Esophagus squamous epithelium (tissue), 5 donors: ENCODE results near the gene ERCC6L2. TPM values are rescaled to one million over a fixed set of nuclear protein-coding genes. Genes with fewer than 3 reads are reported as not detected.

Experiments used
- DNase-seq: peaks from one replicate; lab custom pipeline; 2025; lab: John Stamatoyannopoulos, UW
- H3K27ac ChIP-seq, 4 donors: fragments of 200-600 bp; sonication (generic); one replicate each; pipeline ENCODE4 v1.5.1; 2016 to 2019; ENCODE audit warnings: mild to moderate bottlenecking in 1 of 4
- H3K27me3 ChIP-seq, 4 donors: fragments of 200-600 bp; sonication (generic); 1 replicate in 3 of 4; 2 replicates in 1 of 4; pipeline versions ENCODE4 v1.5.1 to v1.6.0; 2017 to 2021; ENCODE audit warnings: antibody characterized with exemption in 1 of 4
- H3K36me3 ChIP-seq, 3 donors: fragments of 200-600 bp; sonication (generic); one replicate each; pipeline ENCODE4 v1.5.1; 2016 to 2019
- H3K4me1 ChIP-seq, 3 donors: fragments of 200-600 bp; sonication (generic); one replicate each; pipeline ENCODE4 v1.5.1; 2017 to 2019
- H3K4me3 ChIP-seq, 4 donors: fragments of 200-600 bp; sonication (generic); 1 replicate in 3 of 4; 2 replicates in 1 of 4; pipeline ENCODE4 v1.5.1; 2016 to 2019; ENCODE audit warnings: mild to moderate bottlenecking in 2 of 4, moderate library complexity in 1 of 4
- H3K9me3 ChIP-seq, 3 donors: fragments of 200-600 bp; sonication (generic); one replicate each; pipeline ENCODE4 v1.5.1; 2016 to 2019
- CTCF ChIP-seq, 6 experiments: fragments of 450-650 bp in 4 of 6; fragments of 200-600 bp in 2 of 6; sonication (generic) in 2 of 6; IDR thresholded peaks; one replicate each; pipeline ENCODE4 v1.5.1; 2016 to 2019; ENCODE audit warnings: antibody characterized with exemption in 6 of 6, mild to moderate bottlenecking in 4 of 6, moderate library complexity in 4 of 6
- POLR2A ChIP-seq, 4 donors: fragments of 450-650 bp; IDR thresholded peaks; one replicate each; pipeline ENCODE4 v1.6.1; 2017; ENCODE audit warnings: antibody characterized with exemption in 4 of 4, mild to moderate bottlenecking in 4 of 4, moderate library complexity in 3 of 4
- WGBS, 2 donors: methylation state at CpG; one replicate each; pipeline ENCODE4 v1.1.5; 2018; 5-methylcytosine and 5-hydroxymethylcytosine counted together
- intact Hi-C: fragments of 100-400 bp; cut with DNase I; formaldehyde crosslinking; loops from one replicate; pipeline ENCODE4 v1.15.0; 2022
- total RNA-seq, 4 donors: library from RNA; depleted of rRNA; stranded (reverse); fragments of >200 nt; gene quantifications; one replicate each; pipeline ENCODE4 v1.1.0, GENCODE V29; 2016
- donor health status: DM: yes; HTN: yes; CAD: no.

The ERCC6L2 gene
- total RNA-seq, 4 donors from 2014 or later: 32.7 to 70.8 (median 34.0) TPM

GRCh38 chr9:95864852-95865580 is 10.5 kb upstream of the ERCC6L2 start:
- H3K27me3 ChIP-seq: no peaks in the 10 kb centered on the region
- no peak overlapping the region for H3K27ac ChIP-seq
- 80 to 87% methylated on average over 3 of the region's 3 CpGs for WGBS, 2 donors
- no peaks in the 10 kb centered on the region for H3K4me1 ChIP-seq
- H3K4me3 ChIP-seq: no peak overlapping the region
- no peaks in the 10 kb centered on the region for H3K36me3 ChIP-seq
- intact Hi-C loops: no loop called here
- peaks cover 0 to 13% (median 7%) of the 10 kb centered on the region in 3 donors for H3K9me3 ChIP-seq
- TF ChIP-seq CTCF (IDR thresholded peaks at IDR 0.05) (no peak), POLR2A (IDR thresholded peaks at IDR 0.05) (no peak)
- DNase-seq: no peak

- DNase-seq: no peak
- H3K36me3 ChIP-seq: peaks cover 0 to 27% (median 0%) of the 10 kb centered on the region in 3 donors
- peaks cover 0 to 18% (median 6%) of the 10 kb centered on the region in 3 donors for H3K4me1 ChIP-seq
- intact Hi-C loops: no loop called here
- no peak overlapping the region for H3K4me3 ChIP-seq
- peaks cover 0 to 5% (median 0%) of the 10 kb centered on the region in 3 donors for H3K9me3 ChIP-seq
- H3K27me3 ChIP-seq: no peaks in the 10 kb centered on the region
- no peak overlapping the region for H3K27ac ChIP-seq
- no peak for TF ChIP-seq CTCF (IDR thresholded peaks at IDR 0.05)
- TF ChIP-seq POLR2A (IDR thresholded peaks at IDR 0.05): no peak
- WGBS, 2 donors: 69 to 75% methylated on average over 1 of the region's 1 CpG
Measured at GRCh38 chr9:95870352-95870751, 5.1 kb upstream of the ERCC6L2 start.

GRCh38 chr9:95870906-95871305 is 4.6 kb upstream of the ERCC6L2 start:
- no peak for DNase-seq
- no peak overlapping the region for H3K4me3 ChIP-seq
- no peak overlapping the region for H3K27ac ChIP-seq
- intact Hi-C loops: no loop called here
- TF ChIP-seq POLR2A (IDR thresholded peaks at IDR 0.05): no peak
- no peak for TF ChIP-seq CTCF (IDR thresholded peaks at IDR 0.05)
- H3K27me3 ChIP-seq: no peaks in the 10 kb centered on the region
- H3K9me3 ChIP-seq: peaks cover 0 to 5% (median 0%) of the 10 kb centered on the region in 3 donors
- WGBS, 2 donors: 82 to 83% methylated on average over 1 of the region's 1 CpG
- H3K4me1 ChIP-seq: peaks cover 0 to 18% (median 6%) of the 10 kb centered on the region in 3 donors
- peaks cover 0 to 27% (median 0%) of the 10 kb centered on the region in 3 donors for H3K36me3 ChIP-seq

- intact Hi-C loops: no loop called here
- Histone ChIP-seq H3K9me3 (peaks cover 0 to 5% (median 0%) of the 10 kb centered on the region in 3 donors), H3K27ac (no peak overlapping the region), H3K36me3 (peaks cover 0 to 27% (median 0%) of the 10 kb centered on the region in 3 donors), H3K27me3 (no peaks in the 10 kb centered on the region), H3K4me1 (peaks cover 0 to 20% (median 6%) of the 10 kb centered on the region in 3 donors), H3K4me3 (no peak overlapping the region)
- TF ChIP-seq CTCF (IDR thresholded peaks at IDR 0.05) (no peak), POLR2A (IDR thresholded peaks at IDR 0.05) (no peak)
- WGBS, 2 donors: 18 to 27% methylated on average over 8 of the region's 10 CpGs
- DNase-seq: no peak
Measured at GRCh38 chr9:95874303-95874988, 1.0 kb upstream of the ERCC6L2 start.

GRCh38 chr9:95874989-95875304 is 544 bp upstream of the ERCC6L2 start:
- 1% methylated on average over 13 of the region's 20 CpGs for WGBS, 2 donors
- intact Hi-C loops: no loop called here
- no peak overlapping the region for H3K27ac ChIP-seq
- TF ChIP-seq CTCF (IDR thresholded peaks at IDR 0.05) (no peak), POLR2A (IDR thresholded peaks at IDR 0.05) (no peak)
- H3K4me3 ChIP-seq: no peak overlapping the region
- H3K9me3 ChIP-seq: no peaks in the 10 kb centered on the region
- DNase-seq: no peak
- H3K27me3 ChIP-seq: no peaks in the 10 kb centered on the region
- H3K4me1 ChIP-seq: peaks cover 0 to 25% (median 6%) of the 10 kb centered on the region in 3 donors
- H3K36me3 ChIP-seq: peaks cover 0 to 27% (median 0%) of the 10 kb centered on the region in 3 donors
